ENCODE data around the gene ZEB2.

DNA sequence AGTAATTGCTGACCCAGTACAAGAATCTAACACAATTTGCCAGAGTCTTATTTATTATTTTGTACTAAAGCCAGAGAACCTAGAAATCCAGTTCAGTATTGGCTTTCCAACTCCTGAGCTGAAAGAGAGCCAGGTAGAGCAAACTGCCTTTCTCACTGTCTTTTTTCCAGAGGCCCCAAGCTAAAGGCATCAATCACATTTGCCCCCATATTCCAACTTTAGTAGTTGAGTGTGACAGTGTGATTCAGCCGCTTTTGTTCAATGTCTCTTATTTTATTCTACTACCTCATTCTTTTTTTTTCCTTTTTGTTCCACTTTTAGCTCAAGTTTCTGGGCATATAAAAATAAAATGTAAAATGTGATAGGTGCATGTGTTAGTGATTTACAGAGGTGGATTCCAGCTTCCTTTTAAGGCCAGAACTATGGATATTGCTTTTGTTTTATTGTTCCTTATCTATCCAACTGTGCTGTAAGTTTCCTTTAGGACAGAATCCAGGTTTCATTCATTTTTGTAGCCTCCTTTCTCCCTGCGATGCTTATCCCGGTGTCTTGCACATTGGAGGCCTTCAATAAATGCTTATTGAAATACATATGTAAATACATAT is 153.0 kb downstream of the ZEB2 start:
- TF ChIP-seq, protein P1, sequence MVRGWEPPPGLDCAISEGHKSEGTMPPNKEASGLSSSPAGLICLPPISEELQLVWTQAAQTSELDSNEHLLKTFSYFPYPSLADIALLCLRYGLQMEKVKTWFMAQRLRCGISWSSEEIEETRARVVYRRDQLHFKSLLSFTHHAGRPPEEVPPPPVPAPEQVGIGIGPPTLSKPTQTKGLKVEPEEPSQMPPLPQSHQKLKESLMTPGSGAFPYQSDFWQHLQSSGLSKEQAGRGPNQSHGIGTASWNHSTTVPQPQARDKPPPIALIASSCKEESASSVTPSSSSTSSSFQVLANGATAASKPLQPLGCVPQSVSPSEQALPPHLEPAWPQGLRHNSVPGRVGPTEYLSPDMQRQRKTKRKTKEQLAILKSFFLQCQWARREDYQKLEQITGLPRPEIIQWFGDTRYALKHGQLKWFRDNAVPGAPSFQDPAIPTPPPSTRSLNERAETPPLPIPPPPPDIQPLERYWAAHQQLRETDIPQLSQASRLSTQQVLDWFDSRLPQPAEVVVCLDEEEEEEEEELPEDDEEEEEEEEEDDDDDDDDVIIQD (CRISPR knock-in tag; IDR thresholded peaks at IDR 0.05; ENCODE audit: low read depth), result no peak
- TF ChIP-seq, protein P2, sequence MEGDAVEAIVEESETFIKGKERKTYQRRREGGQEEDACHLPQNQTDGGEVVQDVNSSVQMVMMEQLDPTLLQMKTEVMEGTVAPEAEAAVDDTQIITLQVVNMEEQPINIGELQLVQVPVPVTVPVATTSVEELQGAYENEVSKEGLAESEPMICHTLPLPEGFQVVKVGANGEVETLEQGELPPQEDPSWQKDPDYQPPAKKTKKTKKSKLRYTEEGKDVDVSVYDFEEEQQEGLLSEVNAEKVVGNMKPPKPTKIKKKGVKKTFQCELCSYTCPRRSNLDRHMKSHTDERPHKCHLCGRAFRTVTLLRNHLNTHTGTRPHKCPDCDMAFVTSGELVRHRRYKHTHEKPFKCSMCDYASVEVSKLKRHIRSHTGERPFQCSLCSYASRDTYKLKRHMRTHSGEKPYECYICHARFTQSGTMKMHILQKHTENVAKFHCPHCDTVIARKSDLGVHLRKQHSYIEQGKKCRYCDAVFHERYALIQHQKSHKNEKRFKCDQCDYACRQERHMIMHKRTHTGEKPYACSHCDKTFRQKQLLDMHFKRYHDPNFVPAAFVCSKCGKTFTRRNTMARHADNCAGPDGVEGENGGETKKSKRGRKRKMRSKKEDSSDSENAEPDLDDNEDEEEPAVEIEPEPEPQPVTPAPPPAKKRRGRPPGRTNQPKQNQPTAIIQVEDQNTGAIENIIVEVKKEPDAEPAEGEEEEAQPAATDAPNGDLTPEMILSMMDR (CRISPR knock-in tag; IDR thresholded peaks at IDR 0.05), result no peak
- TF ChIP-seq ZNF761 (CRISPR knock-in tag; conservative IDR thresholded peaks at IDR 0.05) (no peak), SUZ12 (IDR thresholded peaks at IDR 0.05; ENCODE audit: low read depth, low read length) (no peak), KLF16 (CRISPR knock-in tag; IDR thresholded peaks at IDR 0.05) (no peak), MIER3 (CRISPR knock-in tag; IDR thresholded peaks at IDR 0.05; ENCODE audit: borderline replicate concordance) (no peak), HDAC1 (CRISPR knock-in tag; IDR thresholded peaks at IDR 0.05) (no peak), CC2D1A (CRISPR knock-in tag; IDR thresholded peaks at IDR 0.05) (no peak), ZMYM3 (CRISPR knock-in tag; IDR thresholded peaks at IDR 0.05) (no peak), MAFF (IDR thresholded peaks at IDR 0.05; ENCODE audit: low read depth, low read length) (no peak), POLR2AphosphoS5 (IDR thresholded peaks at IDR 0.05; ENCODE audit: low read depth, low read length) (no peak)

Data from HepG2 (cell line).